Cortex of kidney (tissue), 1 donor: ENCODE data around the gene ABI1.

Source experiments
- DNase-seq: peaks from one replicate; lab custom pipeline; 2025; lab: John Stamatoyannopoulos, UW

The ABI1 gene

GRCh38 chr10:26770069-26770468 is 90.7 kb downstream of the ABI1 start:
- no peak for DNase-seq

GRCh38 chr10:26765549-26765948 is 95.2 kb downstream of the ABI1 start:
- no peak for DNase-seq

- no peak for DNase-seq
Observed at GRCh38 chr10:26759008-26759407, 101.8 kb downstream of the ABI1 start.

GRCh38 chr10:26755443-26755903 is 105.3 kb downstream of the ABI1 start:
- no peak for DNase-seq

GRCh38 chr10:26746061-26746460 is 114.7 kb downstream of the ABI1 start:
- DNase-seq: no peak

- DNase-seq: no peak
Observed at GRCh38 chr10:26743841-26744240, 116.9 kb downstream of the ABI1 start.

- DNase-seq: no peak
Observed at GRCh38 chr10:26743091-26743490, 117.7 kb downstream of the ABI1 start.

- DNase-seq: no peak
Observed at GRCh38 chr10:26741368-26741767, 119.4 kb downstream of the ABI1 start.

GRCh38 chr10:26739071-26739631 is 121.6 kb downstream of the ABI1 start:
- no peak for DNase-seq

- DNase-seq: no peak
Observed at GRCh38 chr10:26738301-26738911, 122.4 kb downstream of the ABI1 start.

GRCh38 chr10:26737730-26738129 is 123.0 kb downstream of the ABI1 start:
- DNase-seq: no peak

- no peak for DNase-seq
Observed at GRCh38 chr10:26735435-26735834, 125.3 kb downstream of the ABI1 start.

- DNase-seq: no peak
Observed at GRCh38 chr10:26733750-26734568, 126.8 kb downstream of the ABI1 start.

GRCh38 chr10:26730552-26730951 is 130.2 kb downstream of the ABI1 start:
- DNase-seq: no peak

- DNase-seq: no peak
Observed at GRCh38 chr10:26729395-26729794, 131.4 kb downstream of the ABI1 start.

- no peak for DNase-seq
Observed at GRCh38 chr10:26728957-26729356, 131.8 kb downstream of the ABI1 start.

GRCh38 chr10:26727005-26727404 is 133.8 kb downstream of the ABI1 start:
- no peak for DNase-seq

GRCh38 chr10:26725837-26726727 is 134.7 kb downstream of the ABI1 start:
- no peak for DNase-seq

GRCh38 chr10:26723016-26723415 is 137.7 kb downstream of the ABI1 start:
- no peak for DNase-seq

- no peak for DNase-seq
Observed at GRCh38 chr10:26721561-26721960, 139.2 kb downstream of the ABI1 start.

- no peak for DNase-seq
Observed at GRCh38 chr10:26717476-26717875, 143.3 kb downstream of the ABI1 start.

GRCh38 chr10:26715137-26715487 is 145.6 kb downstream of the ABI1 start:
- DNase-seq: no peak
